Left ventricle myocardium inferior (tissue), 1 donor: ENCODE results near the gene LDHB. TPM values are rescaled to one million over a fixed set of nuclear protein-coding genes. Genes with fewer than 3 reads are reported as not detected.

ENCODE experiments used
- total RNA-seq: library from RNA; stranded (reverse); fragmentation: NEBNext Ultra II Directional; extraction: Animal tissue kit (Norgen Biotek cat#: 25700); gene quantifications from one replicate; pipeline ENCODE4 v1.2.1, GENCODE V29; 2021
- donor health status: DM: no; HTN: yes; CAD: no; lungs with severe emphysema.

LDHB gene
- total RNA-seq, 1 donor from 2014 or later, result 2,441 TPM

Other genes starting within 250 kb of the LDHB start
- 17.6 TPM for gene PYROXD1, start 220.2 kb downstream of the LDHB start, total RNA-seq
- 23.1 TPM for gene RECQL, start 156.2 kb downstream of the LDHB start, total RNA-seq
- gene GOLT1B, start 156.1 kb downstream of the LDHB start, total RNA-seq, result 17.5 TPM
- 16.5 TPM for gene SPX, start 131.5 kb downstream of the LDHB start, total RNA-seq
- not detected for gene GYS2, start 53.0 kb downstream of the LDHB start, total RNA-seq
- 51.3 TPM for gene KCNJ8, start 116.9 kb upstream of the LDHB start, total RNA-seq